Activated CD8-positive, alpha-beta memory T cell treated with anti-CD3 and anti-CD28 coated beads for 48 hours (primary cell): ENCODE results near the gene ERP27.

Experiments
- DNase-seq, 3 experiments: peaks; one replicate each; pipeline ENCODE4 v3.0.0-alpha.2; 2020; ENCODE audit warnings: low read depth in 2 of 3, low spot score in 2 of 3

Gene ERP27

DNA sequence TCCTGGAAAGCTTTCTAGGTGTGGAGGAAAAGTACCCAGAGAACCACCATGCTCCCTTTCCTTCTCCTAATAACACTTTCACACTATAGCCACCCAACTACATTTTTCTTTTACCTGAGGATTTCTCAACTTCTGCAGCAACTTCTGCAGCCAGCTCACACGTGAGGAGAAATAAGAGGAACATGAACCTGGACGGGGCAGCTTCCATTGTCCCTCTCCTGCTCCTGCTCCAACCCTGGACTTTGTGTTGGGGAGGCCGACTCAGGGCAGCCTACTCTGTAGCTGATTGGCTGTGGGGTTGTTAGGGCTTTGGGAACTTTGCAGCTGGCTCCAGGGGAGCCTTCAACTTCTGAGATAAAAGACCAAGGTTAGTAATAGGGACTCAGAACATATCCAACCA, at the start of gene ERP27:
TSS of gene ERP27 (minus strand) at position 237 of the 400 bp plus-strand sequence. CDS start at position 208, 29 bp downstream.
- no peak for DNase-seq

DNA sequence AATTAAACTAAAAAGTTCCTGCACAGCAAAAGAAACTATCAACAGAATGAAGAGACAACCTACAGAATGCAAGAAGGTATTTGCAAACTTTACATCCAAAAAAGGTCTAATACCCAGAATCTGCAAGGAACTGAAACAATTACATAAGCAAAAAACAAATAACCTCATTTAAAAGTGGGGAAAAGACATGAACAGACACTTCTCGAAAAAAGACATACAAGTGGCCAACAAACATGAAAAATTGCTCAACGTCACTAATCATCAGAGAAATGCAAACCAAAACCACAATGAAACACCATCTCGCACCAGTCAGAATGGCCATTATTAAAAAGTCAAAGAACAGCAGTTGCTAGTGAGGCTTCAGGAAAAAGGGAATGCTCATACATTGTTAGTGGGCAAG, 49.7 kb upstream of the ERP27 start:
- DNase-seq: no peak

DNA sequence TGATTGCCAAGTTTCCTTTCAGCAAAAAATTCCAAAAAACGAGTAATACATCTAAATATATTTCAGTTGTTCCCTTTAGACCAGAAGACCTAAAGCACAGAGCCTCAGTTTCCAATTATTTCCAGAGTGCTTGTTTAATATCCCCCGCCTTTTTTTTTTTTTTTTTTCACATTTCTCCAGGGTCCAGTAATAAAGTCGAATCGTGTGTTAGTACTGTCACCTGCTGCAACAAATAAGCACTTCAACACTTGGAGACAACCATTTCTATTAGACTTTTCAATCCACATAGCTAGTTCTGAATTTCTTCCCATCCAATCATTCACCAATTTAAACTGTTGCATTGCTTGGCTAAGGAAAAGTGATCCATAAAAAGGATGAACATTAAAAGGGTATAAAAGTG, 48.1 kb upstream of the ERP27 start:
- DNase-seq: no peak

DNA sequence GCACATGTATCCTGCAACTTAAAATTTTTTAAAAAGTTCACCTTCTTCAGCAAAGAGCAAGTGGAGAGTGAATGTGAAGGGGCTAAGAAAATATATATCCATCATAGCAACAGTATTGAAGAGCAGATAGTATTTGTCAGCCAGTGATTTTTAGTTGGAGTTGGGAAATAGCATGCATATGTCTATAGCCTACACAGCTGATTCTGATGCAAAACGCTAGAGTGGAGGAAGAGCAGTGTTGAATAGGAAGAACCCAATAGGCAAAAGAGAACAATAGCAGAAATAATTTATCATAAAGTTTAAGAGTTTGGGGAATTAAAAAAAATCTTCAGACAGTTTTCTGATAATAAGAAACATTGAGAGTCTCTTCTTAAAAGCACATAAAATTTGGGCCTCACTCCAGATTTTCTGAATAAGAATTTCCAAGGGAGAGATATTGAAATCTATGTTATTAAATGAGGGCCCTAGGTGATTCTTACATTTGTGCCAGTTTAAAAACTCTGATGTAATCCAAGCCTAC, 46.5 kb upstream of the ERP27 start:
- no peak for DNase-seq

DNA sequence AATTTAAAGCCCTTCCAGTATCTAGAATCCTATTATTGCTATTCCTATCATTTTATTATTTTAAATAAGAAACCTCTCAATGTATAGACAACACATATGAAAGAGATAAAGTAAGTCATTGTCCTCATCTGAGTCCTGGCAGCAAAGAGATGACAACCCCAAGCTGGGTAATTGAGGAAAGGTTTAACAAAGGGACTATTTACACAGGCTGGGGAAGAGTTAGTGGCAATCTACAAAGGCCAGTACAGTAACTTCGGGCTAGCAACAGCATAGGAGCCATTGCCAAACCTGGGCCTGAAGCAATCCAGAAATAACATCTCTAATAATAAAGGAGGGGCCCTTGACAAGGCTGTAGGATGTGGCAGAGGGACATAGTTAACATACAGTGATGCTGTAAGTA, 45.7 kb upstream of the ERP27 start:
- DNase-seq: no peak

DNA sequence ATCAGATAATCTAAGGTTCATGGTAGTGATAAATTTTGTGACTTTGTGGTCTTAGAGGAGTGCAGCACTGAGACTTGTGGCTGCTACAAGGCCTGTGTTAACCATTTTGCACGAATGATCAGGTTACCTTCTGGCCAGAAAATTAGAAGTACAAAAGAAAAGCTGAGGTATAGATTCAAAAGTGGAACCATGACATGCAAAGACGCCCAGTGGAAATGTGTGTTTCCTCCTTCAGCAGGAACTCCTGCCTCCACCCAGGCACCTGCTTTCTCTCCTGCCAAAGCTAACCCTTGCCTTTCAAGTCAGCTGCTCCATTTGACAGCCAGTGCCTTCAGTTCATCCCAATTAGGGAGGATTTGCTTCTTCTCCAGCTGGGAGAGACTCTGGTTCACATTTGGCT, 44.7 kb upstream of the ERP27 start:
- no peak for DNase-seq

DNA sequence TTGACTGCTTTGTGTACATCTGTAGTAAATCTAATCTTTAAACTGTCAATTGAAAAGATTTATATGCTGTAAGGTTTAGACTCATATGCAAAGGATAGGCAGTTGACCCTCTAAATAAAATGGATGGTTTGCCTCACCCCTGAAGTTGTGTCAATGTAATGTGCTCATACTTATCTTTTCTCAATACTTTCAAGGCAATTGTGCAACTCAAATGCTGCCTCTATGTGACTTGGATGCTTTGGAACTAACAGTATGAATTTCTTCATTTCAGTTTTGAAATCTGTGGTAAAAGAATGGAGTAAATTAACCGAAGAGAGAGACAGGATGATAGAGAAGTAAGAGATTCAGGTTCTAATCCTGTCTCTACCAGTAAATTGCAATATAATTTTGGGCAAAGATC, 44.2 kb upstream of the ERP27 start:
- DNase-seq: no peak

DNA sequence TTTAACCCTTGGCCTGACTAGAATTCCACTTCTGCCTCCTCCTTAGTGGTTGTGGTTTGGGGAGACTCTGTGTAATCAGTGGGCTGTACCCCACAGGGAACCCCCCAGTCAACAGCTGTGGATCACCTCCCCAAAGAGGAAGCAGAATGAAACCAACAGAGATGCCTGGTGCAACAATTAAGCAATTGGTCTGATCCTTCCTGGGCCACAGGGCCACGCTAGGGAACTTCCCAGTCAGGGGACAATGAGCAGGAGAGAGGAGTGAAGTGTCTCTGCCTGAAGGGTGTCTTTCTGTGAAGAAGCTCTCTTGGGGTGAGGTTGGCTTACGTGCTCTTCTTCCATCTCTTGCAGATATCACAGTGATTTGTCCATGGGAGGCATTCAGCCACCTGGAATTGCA, 42.7 kb upstream of the ERP27 start:
- DNase-seq: no peak

DNA sequence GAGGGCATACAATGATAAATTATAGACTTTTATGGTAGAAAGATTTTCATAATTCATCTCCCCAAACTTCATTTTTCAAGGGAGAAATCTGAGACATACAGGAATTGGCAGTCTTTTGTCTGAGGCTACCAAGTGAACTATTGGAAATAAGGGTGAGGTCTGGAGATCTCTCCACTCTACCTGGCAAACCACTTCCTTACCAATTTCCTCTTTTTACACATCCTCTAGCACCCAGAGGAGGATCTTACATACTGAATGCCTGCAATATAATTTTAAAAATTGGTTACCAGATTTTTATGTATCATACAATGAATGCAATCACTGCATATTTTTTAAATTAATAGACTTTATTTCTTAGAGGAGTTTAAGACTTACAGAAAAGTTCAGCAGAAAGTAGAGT, 41.1 kb upstream of the ERP27 start:
- no peak for DNase-seq

DNA sequence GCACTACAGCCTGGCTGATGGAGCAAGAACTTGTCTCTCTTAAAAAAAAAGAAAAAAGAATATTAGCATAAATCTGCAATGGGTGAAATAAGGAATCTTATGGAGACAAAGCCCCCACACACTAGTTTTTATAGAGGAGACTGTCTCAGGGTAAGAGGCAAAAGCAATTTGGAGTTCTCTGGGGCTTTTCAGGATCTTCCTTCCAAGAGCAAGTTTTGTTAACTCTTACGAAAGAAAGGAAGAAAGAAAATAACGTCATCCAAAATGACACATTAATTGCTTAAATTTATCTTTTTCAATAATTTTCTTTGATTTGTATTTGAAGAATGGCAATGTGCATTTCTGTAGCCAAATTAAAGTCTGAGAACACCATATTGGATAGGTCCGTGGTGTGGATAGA, 38.3 kb upstream of the ERP27 start:
- DNase-seq: no peak

DNA sequence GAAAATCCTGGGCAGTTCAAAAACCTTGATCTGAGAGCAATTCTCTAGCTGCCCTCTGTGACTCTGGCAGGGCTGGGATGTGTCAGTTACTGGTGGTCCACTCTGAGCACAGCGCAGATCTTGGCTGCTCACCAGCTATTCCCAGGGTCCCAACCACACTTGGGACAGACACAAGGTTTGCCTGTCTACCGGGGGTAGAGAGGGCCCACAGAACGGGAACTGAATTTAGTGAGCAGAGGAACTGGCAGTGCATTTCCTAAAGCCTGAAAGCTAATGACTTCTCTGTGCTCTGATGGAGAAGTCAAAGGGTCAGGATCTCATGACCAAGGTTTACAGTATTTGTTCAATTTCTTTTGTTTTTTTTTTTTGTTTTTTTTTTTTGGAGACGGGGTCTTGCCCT, 37.1 kb upstream of the ERP27 start:
- no peak for DNase-seq

DNA sequence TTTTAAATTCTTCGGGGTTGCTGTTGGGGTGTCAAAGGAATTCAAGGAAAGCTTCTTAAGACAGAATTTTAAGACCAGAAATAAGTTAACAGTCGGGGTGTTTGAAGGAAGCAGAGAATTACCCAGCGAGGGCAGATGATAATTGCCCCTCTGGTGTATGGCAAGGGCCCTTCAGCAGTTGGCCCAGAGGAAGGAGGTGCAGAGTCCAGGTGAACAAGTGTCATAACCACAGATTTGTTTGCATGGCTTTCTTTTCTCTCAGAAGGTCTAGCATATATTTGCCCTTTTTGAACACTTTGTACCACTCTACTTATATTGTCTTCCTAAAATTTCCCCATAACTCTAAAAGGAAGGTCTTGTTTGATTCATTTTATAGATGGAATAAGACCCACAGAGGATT, 36.3 kb upstream of the ERP27 start:
- DNase-seq: no peak

DNA sequence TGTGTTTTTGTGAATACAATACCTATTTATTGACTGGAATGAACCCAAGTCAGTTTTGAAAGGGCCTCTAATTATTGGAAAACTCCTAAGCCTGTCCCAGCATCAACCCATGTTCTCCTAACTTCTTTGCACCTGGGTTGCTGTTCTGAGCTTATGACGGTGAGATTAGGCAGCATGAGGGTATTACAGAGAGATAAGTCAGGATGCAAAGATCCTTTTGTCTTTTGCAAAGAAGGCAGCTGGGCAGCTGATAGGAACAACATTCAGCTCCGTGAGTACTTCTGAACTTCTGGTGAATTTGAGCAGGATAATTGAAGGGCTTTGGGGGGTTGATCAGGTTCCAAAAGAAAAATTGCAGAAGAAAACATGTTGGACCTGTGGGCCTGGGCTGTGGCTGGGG, 34.5 kb upstream of the ERP27 start, which contains the start of gene PDE6H:
TSS of gene PDE6H (plus strand) at position 227 of the 400 bp plus-strand sequence. CDS start 4,971 bp downstream, outside the sequence.
- DNase-seq: no peak

DNA sequence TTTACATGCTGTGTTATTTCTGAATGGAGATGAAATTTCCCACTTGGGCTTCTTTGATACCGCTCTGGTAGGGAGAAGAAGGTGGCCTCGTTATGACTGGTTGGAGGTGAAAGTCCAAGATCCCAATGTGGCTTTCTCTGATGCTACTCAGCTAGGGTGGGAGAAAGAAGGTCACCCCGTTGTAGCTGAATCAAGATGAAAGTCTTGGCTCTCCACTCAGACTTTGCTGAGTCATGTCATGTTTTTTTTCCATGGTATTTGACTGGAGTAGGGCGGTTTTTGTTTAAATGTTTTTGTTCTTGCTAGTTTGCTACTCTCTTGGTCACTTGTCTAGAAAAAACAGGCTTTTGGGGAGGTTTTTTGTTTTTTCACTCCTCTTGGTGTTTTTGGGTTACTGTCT, 32.1 kb upstream of the ERP27 start:
- no peak for DNase-seq

DNA sequence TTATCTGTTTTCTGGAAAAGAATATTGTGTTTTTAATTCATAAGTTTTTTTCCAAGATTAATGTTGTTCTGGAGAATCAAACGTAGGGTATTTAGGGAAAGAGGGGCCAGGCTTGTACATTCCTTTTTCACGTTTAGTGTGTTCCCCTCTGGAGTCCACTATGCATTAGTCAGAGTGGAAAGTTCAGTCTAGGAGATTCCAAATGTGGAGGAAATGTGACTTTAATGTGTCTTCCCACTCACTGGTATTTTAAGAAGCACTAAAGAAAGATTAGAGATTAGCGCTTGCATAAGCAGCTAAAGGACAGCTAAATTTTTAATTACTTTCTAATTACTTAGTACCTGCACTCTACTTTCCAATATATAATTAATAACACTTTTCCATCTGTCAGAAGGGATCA, 30.1 kb upstream of the ERP27 start:
- DNase-seq: no peak

DNA sequence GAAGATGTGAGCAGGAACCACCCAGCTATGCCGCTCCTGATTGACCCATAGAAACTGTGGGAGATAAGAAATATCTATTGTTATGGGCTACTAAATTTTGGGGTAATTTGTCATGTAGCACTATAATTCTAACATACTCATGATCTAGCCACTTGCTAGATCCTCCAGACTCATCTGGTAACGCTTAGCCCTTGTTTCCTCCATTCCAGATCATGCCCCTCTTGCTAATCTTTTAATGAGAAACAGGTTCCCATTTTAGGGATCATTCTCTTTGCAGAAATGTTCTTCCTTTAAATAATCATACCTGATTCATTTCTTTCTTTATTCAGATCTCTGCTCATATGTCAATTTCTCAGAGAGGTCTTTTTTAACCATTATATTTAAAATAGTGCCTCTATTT, 26.9 kb upstream of the ERP27 start:
- no peak for DNase-seq

DNA sequence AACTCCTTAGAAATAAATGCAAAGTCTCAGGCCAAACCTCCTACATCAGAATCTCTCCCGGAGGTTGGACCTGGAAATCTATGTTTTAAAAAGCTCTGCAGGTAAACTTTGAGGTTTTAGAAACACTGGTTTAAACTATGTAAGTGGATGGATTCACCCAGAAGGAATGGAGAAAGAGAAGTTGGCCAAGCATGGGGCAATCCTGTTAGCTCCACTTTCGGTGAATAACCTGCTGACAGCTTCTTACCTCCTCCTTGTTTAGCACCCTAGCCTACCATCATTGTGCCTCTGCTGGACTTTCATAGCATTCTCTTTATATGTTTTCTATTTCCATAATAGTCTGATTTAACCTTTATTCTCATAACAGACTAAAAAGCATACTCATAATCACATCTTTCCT, 26.1 kb upstream of the ERP27 start:
- DNase-seq: no peak

DNA sequence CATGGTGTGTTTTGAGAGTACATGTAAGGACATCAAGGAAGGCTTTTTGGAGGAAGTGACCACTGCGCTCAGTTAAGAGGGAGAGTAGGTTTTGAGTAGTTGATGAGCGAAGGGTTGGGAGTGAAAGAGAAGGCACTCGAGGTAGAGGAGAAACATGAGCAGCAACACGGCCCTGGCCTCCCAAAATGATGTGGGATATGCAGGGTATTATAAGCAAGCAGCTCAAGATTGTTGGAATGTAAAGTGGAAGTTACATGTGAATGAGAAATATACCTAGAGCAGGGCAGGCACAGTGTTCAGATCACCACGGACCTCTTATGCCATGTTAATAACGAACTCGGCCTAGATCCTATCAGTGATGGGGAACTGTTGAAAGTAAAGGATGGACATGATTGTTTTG, 25.2 kb upstream of the ERP27 start:
- DNase-seq: no peak

DNA sequence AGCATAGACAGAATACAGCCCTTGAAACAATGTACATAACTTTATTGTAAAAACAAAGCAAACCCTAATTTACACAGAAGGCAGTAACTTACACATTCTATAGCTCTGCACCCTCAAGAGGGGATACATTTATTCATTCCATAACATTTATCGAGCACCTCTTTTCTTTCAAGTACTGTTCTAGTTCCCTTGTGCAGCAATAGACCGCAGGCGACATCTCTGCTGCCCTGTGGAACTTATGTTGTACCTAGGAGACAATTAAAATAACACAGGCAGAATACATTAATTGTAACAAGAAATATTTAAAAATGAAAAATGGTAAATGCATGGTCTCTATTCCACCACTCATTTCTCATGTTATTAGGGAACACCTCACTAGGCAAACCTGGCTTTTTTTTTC, 24.5 kb upstream of the ERP27 start:
- DNase-seq: no peak

DNA sequence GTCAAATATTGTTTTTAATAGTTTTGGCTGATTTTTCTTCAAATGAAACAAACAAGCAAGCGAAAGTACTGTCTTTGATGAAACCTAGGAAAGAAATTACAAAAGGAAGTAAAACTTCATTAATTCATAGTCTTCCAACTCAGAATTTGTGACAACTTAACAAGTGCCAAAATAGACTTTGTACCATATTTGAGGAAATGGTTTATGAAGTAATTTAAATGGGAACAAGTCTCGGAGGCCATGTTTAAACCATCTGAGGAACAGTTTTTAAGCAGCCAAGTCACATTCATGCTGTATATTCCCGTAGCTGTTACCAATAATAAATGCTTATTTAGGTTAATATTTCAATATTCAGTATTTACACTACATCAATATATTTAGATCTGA, 23.8 kb upstream of the ERP27 start:
- no peak for DNase-seq

DNA sequence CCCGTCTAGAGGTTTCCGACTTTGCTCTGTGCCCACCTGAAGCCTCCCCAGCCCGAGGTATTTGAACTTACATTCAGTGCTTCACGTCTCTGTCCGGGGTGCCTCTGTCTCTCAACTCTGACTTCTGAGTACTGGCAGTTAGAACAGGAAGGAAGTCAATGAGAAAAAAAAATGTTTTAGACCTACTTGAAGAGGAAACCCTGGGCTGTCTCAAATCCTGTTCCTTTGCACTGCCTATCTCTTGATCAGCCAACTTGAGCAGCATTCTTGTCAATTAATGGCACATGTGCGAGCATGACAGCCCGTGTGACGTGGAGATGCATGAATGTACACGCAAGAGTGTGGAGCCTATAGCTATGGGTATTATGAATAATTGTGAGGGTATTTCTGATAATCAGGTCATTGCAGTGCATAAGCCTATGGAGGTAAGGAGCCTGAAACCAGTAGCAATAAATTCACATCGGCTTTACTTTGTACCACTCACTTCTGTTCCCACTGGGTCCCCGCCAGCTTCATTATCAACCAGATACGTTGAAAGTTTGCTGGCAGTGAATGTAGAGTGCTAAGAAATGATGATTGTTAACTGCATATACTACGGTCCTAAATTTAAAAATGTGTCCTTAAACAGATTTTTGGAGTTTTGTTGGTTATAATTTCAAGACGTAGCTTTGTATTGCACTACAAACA, 23.3 kb upstream of the ERP27 start, which contains the start of gene ARHGDIB:
TSS of gene ARHGDIB (minus strand) at position 136 of the 687 bp plus-strand sequence. CDS start 10,889 bp downstream, outside the sequence.
- no peak for DNase-seq

DNA sequence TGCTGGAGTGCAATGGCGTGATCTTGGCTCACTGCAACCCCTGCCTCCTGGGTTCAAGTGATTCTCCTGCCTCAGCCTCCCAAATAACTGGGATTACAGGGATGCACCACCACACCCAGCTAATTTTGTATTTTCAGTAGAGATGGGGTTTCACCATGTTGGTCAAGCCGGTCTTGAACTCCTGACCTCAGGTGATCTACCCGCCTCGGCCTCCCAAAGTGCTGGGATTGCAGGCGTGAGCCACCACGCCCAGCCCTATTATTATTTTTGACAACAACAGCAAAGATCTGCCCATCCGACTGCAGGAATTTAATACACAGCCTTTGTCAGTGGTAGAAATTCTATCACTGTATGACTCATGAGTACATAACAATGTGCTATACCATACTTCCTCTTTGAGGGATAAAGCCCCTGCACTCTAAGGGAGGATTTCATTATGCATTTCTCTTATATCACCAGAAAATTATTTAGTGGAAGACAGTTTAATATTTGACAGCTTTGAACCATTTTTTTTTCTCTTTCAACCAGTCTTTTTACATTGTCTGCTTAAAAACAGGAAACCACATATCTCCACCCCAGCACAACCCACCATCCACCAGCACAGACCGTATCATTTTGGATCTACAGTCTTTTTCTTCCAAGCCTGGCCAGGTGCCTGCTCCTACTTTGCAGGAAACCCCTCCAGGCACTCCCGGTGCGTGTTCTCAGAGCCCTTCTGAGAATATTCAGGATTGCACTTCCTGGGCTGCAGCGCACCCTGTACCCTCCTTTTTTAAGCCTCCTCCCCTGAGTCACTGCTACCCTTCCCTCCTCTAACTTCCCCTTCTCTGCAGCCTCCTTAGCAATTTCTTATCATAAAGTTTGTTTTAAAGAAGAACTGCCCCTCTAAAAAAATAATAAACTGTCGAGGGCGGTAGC, 22.5 kb upstream of the ERP27 start:
- no peak for DNase-seq
